HepG2 (cell line): ENCODE results near the gene FOXK2. TPM values are rescaled to one million over a fixed set of nuclear protein-coding genes. Genes with fewer than 3 reads are reported as not detected.

Source experiments
- CEBPB ChIP-seq: IDR thresholded peaks from 2 replicates; pipeline ENCODE4 v1.6.1; 2011; ENCODE audit warnings: low read depth, low read length, improper control_type of control experiment, borderline replicate concordance
- CENPX ChIP-seq: sonication (generic); formaldehyde crosslinking; IDR thresholded peaks from 2 replicates; pipeline ENCODE4 v1.9.0; 2021; ENCODE audit warnings: mild to moderate bottlenecking, missing genetic modification reagents, moderate library complexity
- HES4 ChIP-seq: sonication (generic); formaldehyde crosslinking; IDR thresholded peaks from 2 replicates; pipeline ENCODE4 v1.9.0; 2021; ENCODE audit warnings: mild to moderate bottlenecking, missing genetic modification reagents, borderline replicate concordance
- HMGA1 ChIP-seq: sonication (generic); formaldehyde crosslinking; conservative IDR thresholded peaks from 2 replicates; pipeline ENCODE4 v1.4.0; 2020; ENCODE audit warnings: missing genetic modification reagents
- ISX ChIP-seq: sonication (generic); formaldehyde crosslinking; conservative IDR thresholded peaks from 2 replicates; pipeline ENCODE4 v1.5.0; 2020; ENCODE audit warnings: missing genetic modification reagents
- KAT7 ChIP-seq: IDR thresholded peaks from 2 replicates; pipeline ENCODE4 v1.6.1; 2018; ENCODE audit warnings: borderline replicate concordance, missing compliant biosample characterization
- KLF16 ChIP-seq, 2 experiments: sonication (generic) in 1 of 2; formaldehyde crosslinking in 1 of 2; IDR thresholded peaks; 2 replicates each; pipeline versions ENCODE4 v1.6.1 to v1.8.0; 2016 to 2023; ENCODE audit warnings: missing genetic modification reagents in 2 of 2, missing compliant biosample characterization in 1 of 2
- MLLT10 ChIP-seq: sonication (generic); formaldehyde crosslinking; IDR thresholded peaks from 2 replicates; pipeline ENCODE4 v1.4.0; 2020; ENCODE audit warnings: missing genetic modification reagents
- POGZ ChIP-seq: sonication (generic); formaldehyde crosslinking; IDR thresholded peaks from 2 replicates; pipeline ENCODE4 v1.4.0; 2020; ENCODE audit warnings: mild to moderate bottlenecking, missing genetic modification reagents
- RFX1 ChIP-seq: fragments of 450-650 bp; IDR thresholded peaks from 2 replicates; pipeline ENCODE4 v1.6.1; 2017
- SOX6 ChIP-seq, 2 experiments: fragments of 450-650 bp in 1 of 2; sonication (generic) in 1 of 2; formaldehyde crosslinking in 1 of 2; IDR thresholded peaks; 2 replicates each; pipeline versions ENCODE4 v1.4.0 to v1.6.1; 2017 to 2020; ENCODE audit warnings: antibody characterized with exemption in 1 of 2, mild to moderate bottlenecking in 1 of 2, missing genetic modification reagents in 1 of 2
- STAG1 ChIP-seq: sonication (generic); formaldehyde crosslinking; IDR thresholded peaks from 2 replicates; pipeline ENCODE4 v1.4.0; 2020; ENCODE audit warnings: missing genetic modification reagents
- TIGD3 ChIP-seq: sonication (generic); formaldehyde crosslinking; IDR thresholded peaks from 2 replicates; pipeline ENCODE4 v1.5.1; 2020; ENCODE audit warnings: mild to moderate bottlenecking, missing genetic modification reagents, borderline replicate concordance
- ZC3H4 ChIP-seq: sonication (generic); formaldehyde crosslinking; IDR thresholded peaks from 2 replicates; pipeline ENCODE4 v1.4.0; 2020; ENCODE audit warnings: missing genetic modification reagents, borderline replicate concordance
- ZFP90 ChIP-seq: sonication (generic); formaldehyde crosslinking; IDR thresholded peaks from 2 replicates; pipeline ENCODE4 v1.8.0; 2022; ENCODE audit warnings: missing genetic modification reagents, mild to moderate bottlenecking, inconsistent platforms, borderline replicate concordance
- ZNF207 ChIP-seq: fragments of 450-650 bp; IDR thresholded peaks from 2 replicates; pipeline ENCODE4 v1.6.1; 2016; ENCODE audit warnings: antibody characterized with exemption, borderline replicate concordance
- ZNF280D ChIP-seq: sonication (generic); formaldehyde crosslinking; IDR thresholded peaks from 2 replicates; pipeline ENCODE4 v1.5.1; 2020; ENCODE audit warnings: mild to moderate bottlenecking, missing genetic modification reagents
- ZNF383 ChIP-seq: sonication (generic); formaldehyde crosslinking; IDR thresholded peaks from 2 replicates; pipeline ENCODE4 v1.4.0; 2020; ENCODE audit warnings: missing genetic modification reagents, mild to moderate bottlenecking, borderline replicate concordance
- ZNF576 ChIP-seq: sonication (generic); formaldehyde crosslinking; IDR thresholded peaks from 2 replicates; pipeline ENCODE4 v1.4.0; 2020; ENCODE audit warnings: mild to moderate bottlenecking, missing genetic modification reagents
- ZNF878 ChIP-seq: sonication (generic); formaldehyde crosslinking; IDR thresholded peaks from 2 replicates; pipeline ENCODE4 v1.8.1; 2023; ENCODE audit warnings: mild to moderate bottlenecking, missing genetic modification reagents, moderate library complexity
- ZSCAN12 ChIP-seq: sonication (generic); formaldehyde crosslinking; IDR thresholded peaks from 2 replicates; pipeline ENCODE4 v1.9.0; 2021; ENCODE audit warnings: mild to moderate bottlenecking, missing genetic modification reagents
- ZSCAN31 ChIP-seq: sonication (generic); formaldehyde crosslinking; IDR thresholded peaks from 2 replicates; pipeline ENCODE4 v1.5.0; 2020; ENCODE audit warnings: low read depth, mild to moderate bottlenecking, missing genetic modification reagents
- polyA plus RNA-seq, 8 experiments: library from polyadenylated mRNA; depleted of rRNA in 3 of 8; stranded (reverse) in 7 of 8; unstranded in 1 of 8; fragments of >200 nt; fragmentation: Illumina TruSeq in 4 of 8; extraction: Trizol in 4 of 8; gene quantifications; 2 replicates each; pipeline versions ENCODE4 v1.2.1 to v1.2.3, GENCODE V29; 2011 to 2016; ENCODE audit warnings: low read depth in 4 of 8, missing spikeins in 1 of 8, mixed read lengths in 1 of 8; ENCODE audit not compliant: insufficient read depth in 1 of 8
- total RNA-seq, 5 experiments: library from RNA; depleted of rRNA; stranded (reverse); fragments of >200 nt; fragmentation: Illumina TruSeq; extraction: Trizol; gene quantifications; 2 replicates each; pipeline ENCODE4 v1.2.3, GENCODE V29; 2016; ENCODE audit warnings: low read depth in 1 of 5
- TF ChIP-seq, protein P1 (sequence below), 2 experiments: sonication (generic) in 1 of 2; formaldehyde crosslinking in 1 of 2; IDR thresholded peaks; 2 replicates each; pipeline versions ENCODE4 v1.4.0 to v1.6.1; 2018 to 2020; ENCODE audit warnings: missing genetic modification reagents in 2 of 2, borderline replicate concordance in 1 of 2, low read depth in 1 of 2, mild to moderate bottlenecking in 1 of 2, missing biosample characterization in 1 of 2

The FOXK2 gene
- total and polyA plus RNA-seq, 2 of the 13 experiments (the other 11 are each of a cell fraction or from before 2014, with no cell fraction given), result 67.1 to 67.2 TPM

DNA sequence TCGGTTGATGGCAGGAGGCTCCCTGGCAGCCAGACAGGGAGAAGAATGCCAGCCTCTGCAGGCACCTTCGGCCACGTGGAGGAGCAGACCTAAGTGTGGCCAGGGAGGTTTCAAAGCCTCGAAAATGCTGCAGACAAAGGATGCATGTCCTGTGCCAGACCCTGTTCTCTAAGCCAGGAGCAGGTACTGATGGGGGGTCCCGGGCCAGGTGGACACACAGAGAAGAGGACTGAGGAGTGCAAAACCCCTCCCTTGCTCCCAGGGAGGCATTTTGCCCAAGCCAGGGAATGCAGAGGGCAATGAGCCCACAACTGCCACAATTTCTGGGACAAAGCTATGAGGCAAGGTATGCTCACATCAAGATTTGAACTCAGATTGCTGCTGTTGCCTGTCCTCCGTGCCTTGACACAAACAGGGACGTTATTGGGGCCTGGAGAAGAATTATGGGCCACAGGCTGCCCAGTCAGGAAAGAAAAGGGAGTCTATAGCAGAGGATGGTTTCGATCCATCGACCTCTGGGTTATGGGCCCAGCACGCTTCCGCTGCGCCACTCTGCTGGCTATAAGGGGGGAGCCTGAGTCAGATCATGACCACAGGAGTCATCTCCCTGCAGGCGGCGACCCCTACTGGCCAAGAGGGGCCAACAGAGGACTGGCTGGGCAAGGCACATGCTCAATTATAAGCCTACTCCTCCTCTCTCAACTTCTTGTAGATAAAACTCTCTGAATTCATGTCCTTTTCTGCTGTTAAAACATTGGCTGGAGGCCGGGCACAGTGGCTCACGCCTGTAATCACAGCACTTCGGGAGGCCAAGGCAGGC is 25.1 kb upstream of the FOXK2 start (continued):
- peak; percentile 91 for TF ChIP-seq ZNF280D (CRISPR knock-in tag)
- no peak for TF ChIP-seq HMGA1 (CRISPR knock-in tag)
- no peak for TF ChIP-seq MLLT10 (CRISPR knock-in tag)
- peak; percentile 92; the same call in 1 of the 2 replicates for TF ChIP-seq ZNF576 (CRISPR knock-in tag)
- TF ChIP-seq SOX6 (IDR thresholded peaks at IDR 0.05), result no peak
- peak; percentile 79 for TF ChIP-seq SOX6 (CRISPR knock-in tag; IDR thresholded peaks at IDR 0.05)
- peak; percentile 51 for TF ChIP-seq STAG1
- peak; percentile 71; the same call in 1 of the 2 replicates for TF ChIP-seq HES4
- peak; percentile 94 for TF ChIP-seq ZSCAN31 (CRISPR knock-in tag)
- no peak for TF ChIP-seq ISX (CRISPR knock-in tag)
- no peak for TF ChIP-seq CENPX (CRISPR knock-in tag)
- peak; percentile 44 for TF ChIP-seq ZFP90
- peak; percentile 61 for TF ChIP-seq CEBPB
- peak; percentile 92; the same call in 1 of the 2 replicates for TF ChIP-seq KAT7 (CRISPR knock-in tag)
- no peak; the same call in 1 of the 2 replicates for TF ChIP-seq ZSCAN12 (CRISPR knock-in tag)
- peak in 1 of 2 experiments; percentile 95; a peak in 2 of 4 replicates for TF ChIP-seq KLF16 (CRISPR knock-in tag; IDR thresholded peaks at IDR 0.05)
- TF ChIP-seq POGZ (CRISPR knock-in tag), result 0 out of 2 replicates have a peak, but pooled peaks have one; percentile 43
- TF ChIP-seq ZNF878 (CRISPR knock-in tag), result peak; percentile 73
- TF ChIP-seq, protein P1, sequence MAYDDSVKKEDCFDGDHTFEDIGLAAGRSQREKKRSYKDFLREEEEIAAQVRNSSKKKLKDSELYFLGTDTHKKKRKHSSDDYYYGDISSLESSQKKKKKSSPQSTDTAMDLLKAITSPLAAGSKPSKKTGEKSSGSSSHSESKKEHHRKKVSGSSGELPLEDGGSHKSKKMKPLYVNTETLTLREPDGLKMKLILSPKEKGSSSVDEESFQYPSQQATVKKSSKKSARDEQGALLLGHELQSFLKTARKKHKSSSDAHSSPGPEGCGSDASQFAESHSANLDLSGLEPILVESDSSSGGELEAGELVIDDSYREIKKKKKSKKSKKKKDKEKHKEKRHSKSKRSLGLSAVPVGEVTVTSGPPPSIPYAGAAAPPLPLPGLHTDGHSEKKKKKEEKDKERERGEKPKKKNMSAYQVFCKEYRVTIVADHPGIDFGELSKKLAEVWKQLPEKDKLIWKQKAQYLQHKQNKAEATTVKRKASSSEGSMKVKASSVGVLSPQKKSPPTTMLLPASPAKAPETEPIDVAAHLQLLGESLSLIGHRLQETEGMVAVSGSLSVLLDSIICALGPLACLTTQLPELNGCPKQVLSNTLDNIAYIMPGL (CRISPR knock-in tag; IDR thresholded peaks at IDR 0.05; ENCODE audit: borderline replicate concordance in 1 of 2, low read depth in 1 of 2), result peak; percentile 100
- no peak for TF ChIP-seq ZNF207
- no peak for TF ChIP-seq ZC3H4 (CRISPR knock-in tag)
- TF ChIP-seq RFX1, result no peak
- peak; percentile 80; the same call in 1 of the 2 replicates for TF ChIP-seq TIGD3
- TF ChIP-seq ZNF383 (CRISPR knock-in tag), result peak; percentile 90; the same call in 1 of the 2 replicates
